Body of pancreas (tissue), 4 donors: Measurements from ENCODE around the gene PAN2. TPM values are rescaled to one million over a fixed set of nuclear protein-coding genes. Genes with fewer than 3 reads are reported as not detected.

Experiments
- ATAC-seq: fragments of 150-250 bp; one replicate; pipeline ENCODE4 v1.9.1; 2016
- DNase-seq, 4 donors: peaks; one replicate each; pipeline ENCODE4 v3.0.0-alpha.2; 2019
- H3K27ac ChIP-seq, 4 donors: fragments of 200-600 bp; sonication (generic); 1 replicate in 3 of 4; 2 replicates in 1 of 4; pipeline versions ENCODE4 v1.5.1 to v1.6.1; 2016 to 2019; ENCODE audit warnings: mild to moderate bottlenecking in 1 of 4, mixed read lengths in 1 of 4, moderate library complexity in 1 of 4
- H3K27me3 ChIP-seq, 2 donors: fragments of 200-600 bp; sonication (generic); one replicate each; pipeline ENCODE4 v1.6.0; 2016; ENCODE audit warnings: mild to moderate bottlenecking in 1 of 2
- H3K36me3 ChIP-seq, 2 donors: fragments of 200-600 bp; sonication (generic); replicated peaks in 1 of 2; 2 replicates each; pipeline ENCODE4 v1.5.1; 2016; ENCODE audit warnings: low read depth in 2 of 2; ENCODE audit not compliant: insufficient read depth in 1 of 2
- H3K4me1 ChIP-seq: fragments of 200-600 bp; sonication (generic); one replicate; pipeline ENCODE4 v1.6.0; 2016
- H3K4me3 ChIP-seq, 2 donors: fragments of 200-600 bp; sonication (generic); 1 replicate in 1 of 2; 2 replicates in 1 of 2; pipeline ENCODE4 v1.5.1; 2016 to 2019
- H3K9me3 ChIP-seq, 3 donors: fragments of 200-600 bp; sonication (generic); 1 replicate in 2 of 3; 2 replicates in 1 of 3; pipeline ENCODE4 v1.5.1; 2016
- CTCF ChIP-seq, 7 experiments: fragments of 450-650 bp in 4 of 7; fragments of 200-600 bp in 3 of 7; sonication (generic) in 3 of 7; IDR thresholded peaks; one replicate each; pipeline ENCODE4 v1.5.1; 2016 to 2019; ENCODE audit warnings: antibody characterized with exemption in 7 of 7
- POLR2A ChIP-seq, 3 donors: fragments of 450-650 bp; IDR thresholded peaks; one replicate each; pipeline ENCODE4 v1.6.1; 2016; ENCODE audit warnings: antibody characterized with exemption in 3 of 3, mild to moderate bottlenecking in 2 of 3
- WGBS, 2 donors: methylation state at CpG; one replicate each; pipeline ENCODE4 v1.1.5; 2017; 5-methylcytosine and 5-hydroxymethylcytosine counted together
- intact Hi-C: fragments of 100-400 bp; cut with DNase I; formaldehyde crosslinking; loops from one replicate; pipeline ENCODE4 v1.15.1; 2023
- total RNA-seq, 2 donors: library from RNA; depleted of rRNA; stranded (reverse); fragments of >200 nt; gene quantifications; one replicate each; pipeline ENCODE4 v1.1.0, GENCODE V29; 2016

PAN2 gene
- total RNA-seq, 2 donors from 2014 or later = 47.2 to 59.0 TPM

DNA sequence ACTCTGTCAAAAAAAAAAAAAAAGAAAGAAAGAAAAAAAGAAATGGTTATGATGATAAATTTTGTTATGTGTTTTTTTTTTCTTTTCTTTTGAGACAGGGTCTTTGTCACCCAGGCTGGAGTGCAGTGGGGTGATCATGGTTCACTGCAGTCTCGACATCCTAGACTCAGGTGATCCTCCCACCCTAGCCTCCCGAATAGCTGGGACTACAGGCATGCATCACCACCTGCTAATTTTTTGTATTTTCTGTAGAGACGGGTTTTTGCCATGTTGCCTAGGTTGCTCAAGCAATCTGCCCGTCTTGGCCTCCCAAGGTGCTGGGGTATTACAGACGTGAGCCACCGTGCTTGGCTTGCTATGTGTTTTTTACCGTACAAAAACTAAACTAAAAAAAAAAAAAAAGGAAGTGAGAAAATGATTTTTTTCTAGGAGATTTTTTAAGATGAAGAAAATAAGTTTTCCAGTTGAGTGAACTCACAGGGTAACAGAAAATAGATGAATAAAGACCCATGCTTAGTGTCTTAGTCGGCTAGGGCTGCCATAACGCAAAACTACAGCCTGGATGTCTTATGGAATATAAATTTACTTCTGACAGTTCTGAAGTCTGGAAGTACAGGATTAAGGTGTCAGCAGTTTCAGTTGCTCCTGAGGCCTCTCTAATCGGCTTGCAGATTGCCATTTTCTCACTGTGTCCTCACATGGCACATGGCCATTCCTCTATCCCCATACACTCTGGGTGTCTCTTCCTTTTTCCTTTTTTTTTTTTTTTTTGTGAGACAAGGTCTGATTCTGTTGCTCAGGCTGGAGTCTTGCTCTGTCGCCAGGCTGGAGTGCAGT is 42.0 kb upstream of the PAN2 start:
- intact Hi-C loops = no loop called here
- Histone ChIP-seq H3K36me3 (no peaks in the 10 kb centered on the region), H3K4me1 (no peaks in the 10 kb centered on the region), H3K27me3 (no peaks in the 10 kb centered on the region), H3K4me3 (no peak overlapping the region), H3K27ac (no peak overlapping the region), H3K9me3 (no peaks in the 10 kb centered on the region)
- 76 to 80% methylated on average over 11 of the region's 11 CpGs for WGBS, 2 donors
- DNase-seq = no peak
- no peak for TF ChIP-seq CTCF (IDR thresholded peaks at IDR 0.05)
- no peak for TF ChIP-seq POLR2A (IDR thresholded peaks at IDR 0.05)
- no peak for ATAC-seq

DNA sequence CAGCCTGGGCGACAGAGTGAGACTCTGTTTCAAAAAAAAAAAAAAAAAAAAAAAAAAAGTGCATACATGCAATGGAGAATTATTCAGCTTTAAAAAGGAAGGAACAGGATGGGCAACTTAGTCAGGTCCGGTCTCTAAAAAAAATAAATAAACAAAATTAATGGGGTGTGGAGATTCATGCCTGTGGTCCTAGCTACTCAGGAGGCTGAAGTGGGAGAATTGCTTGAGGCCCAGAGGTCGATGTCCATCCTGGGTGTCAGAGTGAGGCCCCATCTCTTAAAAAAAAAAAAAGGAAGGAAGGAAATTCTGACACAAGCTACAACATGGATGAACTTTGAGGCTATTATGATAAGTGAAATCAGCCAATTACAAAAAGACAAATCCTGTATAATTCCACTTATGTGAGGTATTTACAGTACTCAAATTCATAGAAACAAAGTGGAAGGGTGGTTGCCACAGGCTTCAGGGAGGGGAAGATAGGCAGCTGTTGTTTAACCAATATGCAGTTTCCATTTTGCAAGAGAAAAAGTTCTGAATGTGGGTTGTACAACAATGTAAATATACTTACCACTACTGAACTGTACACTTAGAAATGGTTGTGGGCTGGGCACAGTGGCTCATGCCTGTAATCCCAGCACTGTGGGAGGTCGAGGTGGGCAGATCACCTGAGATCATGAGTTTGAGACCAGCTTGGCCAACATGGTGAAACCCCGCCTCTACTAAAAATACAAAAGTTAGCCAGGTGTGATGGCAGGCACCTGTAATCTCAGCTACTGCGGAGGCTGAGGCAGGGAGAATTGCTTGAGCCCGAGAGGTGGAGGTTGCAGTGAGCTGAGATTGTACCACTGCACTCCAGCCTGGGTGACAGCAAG is 41.2 kb upstream of the PAN2 start:
- DNase-seq (no peak), ATAC-seq (no peak)
- TF ChIP-seq POLR2A (IDR thresholded peaks at IDR 0.05) (no peak), CTCF (IDR thresholded peaks at IDR 0.05) (no peak)
- Histone ChIP-seq H3K9me3 (no peaks in the 10 kb centered on the region), H3K4me1 (no peaks in the 10 kb centered on the region), H3K4me3 (no peak overlapping the region), H3K27ac (no peak overlapping the region), H3K27me3 (no peaks in the 10 kb centered on the region), H3K36me3 (no peaks in the 10 kb centered on the region)
- intact Hi-C loops = no loop called here
- WGBS, 2 donors = 81 to 82% methylated on average over 6 to 7 of the region's 7 CpGs

- Histone ChIP-seq H3K4me1 (no peaks in the 10 kb centered on the region), H3K36me3 (no peaks in the 10 kb centered on the region), H3K9me3 (no peaks in the 10 kb centered on the region), H3K4me3 (no peak overlapping the region), H3K27ac (no peak overlapping the region), H3K27me3 (no peaks in the 10 kb centered on the region)
- WGBS, 2 donors = 94 to 100% methylated on average over 1 of the region's 1 CpG
- TF ChIP-seq POLR2A (IDR thresholded peaks at IDR 0.05) = no peak
- no peak for TF ChIP-seq CTCF (IDR thresholded peaks at IDR 0.05)
- intact Hi-C loops = no loop called here
- DNase-seq (no peak), ATAC-seq (no peak)
Observed at GRCh38 chr12:56373515-56373914, 39.7 kb upstream of the PAN2 start.

- Histone ChIP-seq H3K27me3 (no peaks in the 10 kb centered on the region), H3K4me3 (no peak overlapping the region), H3K4me1 (no peaks in the 10 kb centered on the region), H3K9me3 (no peaks in the 10 kb centered on the region), H3K27ac (no peak overlapping the region), H3K36me3 (no peaks in the 10 kb centered on the region)
- ATAC-seq (no peak), DNase-seq (no peak)
- intact Hi-C loops = no loop called here
- 74 to 84% methylated on average over 3 of the region's 3 CpGs for WGBS, 2 donors
- TF ChIP-seq POLR2A (IDR thresholded peaks at IDR 0.05) = no peak
- no peak for TF ChIP-seq CTCF (IDR thresholded peaks at IDR 0.05)
Observed at GRCh38 chr12:56366948-56367347, 33.1 kb upstream of the PAN2 start.
